Fibroblast of skin of abdomen (primary cell): Measurements from ENCODE around the gene ST6GALNAC3.

Experiments
- DNase-seq: peaks from one replicate; pipeline ENCODE4 v3.0.0-alpha.2; 2013

The ST6GALNAC3 gene

GRCh38 chr1:76352741-76353435 lies 278.3 kb downstream of the ST6GALNAC3 start:
- no peak for DNase-seq

GRCh38 chr1:76354236-76354635 lies 279.7 kb downstream of the ST6GALNAC3 start:
- no peak for DNase-seq

- no peak for DNase-seq
These were observed 292.2 kb downstream of the ST6GALNAC3 start for GRCh38 chr1:76366726-76367125.

DNA sequence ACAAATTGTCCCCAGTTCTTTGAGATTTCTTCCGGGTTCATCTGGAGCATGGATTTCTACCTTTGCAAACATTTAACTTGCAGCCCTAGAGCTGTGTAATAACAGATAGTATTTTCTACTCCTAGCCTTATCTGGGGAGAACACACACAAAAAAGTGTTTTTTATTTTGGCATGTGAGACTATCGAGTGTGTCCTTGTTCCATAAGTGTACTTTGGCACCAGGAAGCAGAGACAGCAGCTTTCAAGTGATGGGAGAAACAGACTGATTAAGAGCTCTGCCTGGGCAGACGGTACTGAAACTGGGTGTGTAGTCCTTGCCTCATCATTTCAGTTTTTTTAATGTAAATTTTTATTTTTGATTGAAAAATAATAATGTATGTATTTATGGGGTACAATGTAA lies 297.4 kb downstream of the ST6GALNAC3 start:
- no peak for DNase-seq

DNA sequence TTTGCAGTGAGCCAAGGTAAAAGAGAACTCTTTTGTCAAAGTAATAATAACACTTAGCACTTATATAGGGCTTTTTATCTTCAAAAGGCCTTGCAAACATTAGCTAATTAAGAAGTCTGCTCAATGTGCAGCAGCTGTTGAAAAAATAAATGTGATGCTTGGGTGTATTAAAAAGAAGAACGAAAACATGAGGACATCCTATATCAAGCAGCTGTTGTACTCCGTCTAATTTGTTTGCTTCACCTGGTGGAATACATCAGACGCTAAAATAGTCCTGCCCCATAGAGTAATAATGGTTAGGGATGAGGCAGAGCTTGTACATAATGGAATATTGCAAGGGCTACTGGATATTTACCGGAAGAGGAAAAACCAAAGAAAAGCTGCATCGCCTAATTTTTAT lies 299.5 kb downstream of the ST6GALNAC3 start:
- no peak for DNase-seq

DNA sequence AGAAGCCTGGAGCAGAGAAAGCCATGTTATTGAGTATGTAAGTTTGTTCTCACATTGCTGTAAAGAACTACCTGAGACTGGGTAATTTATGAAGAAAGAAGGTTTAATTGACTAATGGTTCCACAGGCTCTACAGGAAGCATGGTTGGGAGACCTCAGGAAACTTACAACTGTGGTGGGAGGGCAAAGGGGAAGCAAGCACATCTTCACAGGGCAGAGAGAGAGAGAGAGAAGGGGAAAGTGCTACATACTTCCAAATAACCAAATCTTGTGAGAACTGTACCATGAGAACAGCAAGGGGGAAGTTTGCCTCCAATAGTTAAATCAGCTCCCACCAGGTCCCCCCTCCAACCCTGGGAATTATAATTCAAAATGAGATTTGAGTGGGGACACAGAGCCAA lies 302.7 kb downstream of the ST6GALNAC3 start:
- DNase-seq, result no peak

DNA sequence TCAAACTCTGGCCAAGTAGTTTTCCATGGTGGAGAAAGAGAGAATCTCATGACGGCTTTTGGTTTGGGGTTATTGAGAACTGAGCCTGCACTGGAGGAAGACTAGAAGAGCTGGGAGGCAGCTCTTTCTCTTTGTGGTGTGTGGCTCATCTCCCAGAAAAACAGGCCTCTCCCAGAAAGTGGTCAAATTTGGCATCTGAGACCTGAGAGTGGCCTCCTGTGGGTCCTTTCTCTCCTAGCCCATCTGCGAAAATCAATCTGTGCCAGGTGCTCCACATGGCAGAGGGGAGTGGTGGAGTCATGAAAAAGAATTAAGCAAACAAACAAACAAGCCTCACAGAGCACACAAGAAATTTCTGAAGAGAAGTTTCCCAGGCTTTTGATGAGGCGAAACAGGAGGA lies 305.0 kb downstream of the ST6GALNAC3 start:
- DNase-seq, result no peak

- peak; percentile 32 for DNase-seq
These were observed 307.0 kb downstream of the ST6GALNAC3 start for GRCh38 chr1:76381450-76382097.

GRCh38 chr1:76388261-76388660 lies 313.7 kb downstream of the ST6GALNAC3 start:
- DNase-seq, result no peak

DNA sequence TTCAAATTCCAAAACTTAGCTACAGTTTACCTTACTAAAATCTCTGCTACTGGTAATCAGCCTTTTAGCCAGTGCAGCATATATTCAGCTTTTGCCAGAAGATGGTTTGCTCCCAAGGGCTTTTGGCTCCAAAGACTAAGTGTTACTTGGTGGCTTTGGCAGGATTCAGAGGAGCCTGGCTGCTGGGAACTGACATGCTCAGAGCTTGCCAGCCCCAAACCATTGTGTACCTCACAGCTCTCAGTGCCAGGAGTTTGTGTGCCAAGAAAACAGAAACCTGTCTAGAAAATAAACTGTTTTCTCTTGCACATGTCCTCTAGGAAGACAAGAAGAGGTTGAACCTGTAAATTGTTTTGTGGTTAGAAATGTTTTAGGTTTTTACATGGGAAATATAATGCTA lies 315.9 kb downstream of the ST6GALNAC3 start:
- no peak for DNase-seq

DNA sequence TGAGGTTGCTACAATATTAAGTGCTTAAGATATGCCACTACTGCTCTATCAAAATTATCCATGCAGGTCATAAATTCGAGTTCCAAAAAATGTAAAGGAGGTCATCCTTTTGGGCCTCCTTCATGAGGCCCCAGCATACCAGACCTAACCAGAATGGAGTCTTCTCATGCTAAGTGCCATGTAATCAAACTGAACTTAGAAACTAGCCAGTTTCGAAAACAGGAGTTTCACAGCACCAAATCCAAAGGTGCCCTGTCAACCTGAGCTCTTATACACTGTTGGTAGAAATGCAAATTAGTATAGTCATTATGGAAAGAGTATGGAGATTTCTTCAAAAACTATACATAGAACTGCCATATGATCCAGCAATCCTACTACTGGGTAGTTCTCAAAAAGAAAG lies 320.5 kb downstream of the ST6GALNAC3 start:
- DNase-seq, result no peak

- DNase-seq, result no peak
These were observed 327.6 kb downstream of the ST6GALNAC3 start for GRCh38 chr1:76402128-76402527.

DNA sequence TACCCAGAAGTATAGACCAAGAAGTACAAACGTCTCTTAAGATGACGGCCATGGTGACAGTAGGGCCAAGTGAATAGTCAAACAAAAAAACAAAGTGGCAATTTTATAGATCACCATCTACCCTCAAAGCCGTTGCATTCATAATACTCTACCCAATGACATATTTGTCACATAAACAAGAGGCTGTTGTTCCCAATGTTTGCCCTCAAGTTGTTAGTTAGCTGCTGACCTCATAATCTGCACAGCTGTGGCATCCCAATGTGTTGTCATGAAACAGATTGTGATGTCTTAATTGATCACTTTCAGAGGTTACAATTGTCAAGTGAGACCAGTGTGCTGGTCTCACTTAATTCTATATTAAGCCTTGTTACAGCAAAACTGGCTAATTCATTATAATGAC lies 333.8 kb downstream of the ST6GALNAC3 start:
- no peak for DNase-seq

GRCh38 chr1:76410499-76410898 lies 336.0 kb downstream of the ST6GALNAC3 start:
- DNase-seq, result no peak

DNA sequence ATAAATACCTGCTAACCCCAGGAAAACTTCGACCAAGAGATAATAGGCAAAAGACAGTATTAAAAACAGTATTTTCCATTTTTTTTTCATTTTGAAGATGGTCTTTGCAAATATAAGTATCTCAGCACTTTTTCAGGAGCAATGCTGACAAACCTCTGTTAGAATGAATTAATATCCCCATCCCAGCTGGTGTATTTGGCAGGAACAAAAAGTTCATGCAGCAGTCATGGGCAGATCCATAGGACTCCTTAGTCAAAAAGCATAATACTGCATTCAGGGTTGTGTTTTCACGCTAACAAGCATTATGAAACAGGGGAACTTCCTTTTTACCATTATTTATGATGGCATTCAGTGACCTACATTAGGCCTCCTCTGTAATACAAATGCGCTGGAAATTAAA lies 344.0 kb downstream of the ST6GALNAC3 start:
- no peak for DNase-seq

GRCh38 chr1:76419603-76420002 lies 345.1 kb downstream of the ST6GALNAC3 start:
- no peak for DNase-seq

GRCh38 chr1:76425201-76426145 lies 350.9 kb downstream of the ST6GALNAC3 start:
- peak; percentile 89 for DNase-seq

DNA sequence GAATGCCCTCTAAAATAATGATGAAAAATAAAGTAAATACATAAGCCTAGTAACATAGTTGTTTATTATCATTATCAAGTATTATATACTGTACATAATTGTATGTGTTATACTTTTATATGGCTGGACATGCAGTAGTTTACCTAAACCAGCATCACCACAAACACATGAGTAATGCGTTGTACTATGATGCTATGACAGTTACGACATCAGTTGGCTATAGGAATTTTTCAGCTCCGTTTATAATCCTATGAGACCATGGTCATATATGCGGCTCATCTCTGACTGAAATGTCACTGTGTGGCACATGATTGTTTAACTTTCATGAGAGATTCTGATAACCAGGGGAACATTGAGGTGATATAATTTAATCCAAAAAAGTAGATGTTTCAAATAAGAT lies 352.1 kb downstream of the ST6GALNAC3 start:
- DNase-seq, result no peak

DNA sequence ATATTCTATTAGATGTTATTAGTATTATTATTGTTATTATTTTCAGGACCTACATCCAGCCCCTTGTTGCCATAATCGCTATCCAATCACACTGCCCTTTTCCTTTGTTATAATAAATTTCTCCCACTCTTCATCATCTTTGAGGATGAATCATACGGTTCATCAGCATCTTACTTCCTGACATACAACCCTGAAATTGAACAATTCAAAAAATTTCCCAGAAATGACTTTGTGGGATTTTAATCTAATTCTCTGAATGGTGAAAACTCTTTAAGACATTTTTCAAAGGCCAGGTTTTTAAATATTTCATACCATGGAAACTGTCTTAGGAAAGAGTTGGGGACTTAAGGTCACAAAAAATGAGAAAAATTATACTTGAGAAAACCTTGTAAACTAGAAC lies 353.5 kb downstream of the ST6GALNAC3 start:
- DNase-seq, result peak; percentile 33

- DNase-seq, result no peak
These were observed 356.0 kb downstream of the ST6GALNAC3 start for GRCh38 chr1:76430531-76430930.

DNA sequence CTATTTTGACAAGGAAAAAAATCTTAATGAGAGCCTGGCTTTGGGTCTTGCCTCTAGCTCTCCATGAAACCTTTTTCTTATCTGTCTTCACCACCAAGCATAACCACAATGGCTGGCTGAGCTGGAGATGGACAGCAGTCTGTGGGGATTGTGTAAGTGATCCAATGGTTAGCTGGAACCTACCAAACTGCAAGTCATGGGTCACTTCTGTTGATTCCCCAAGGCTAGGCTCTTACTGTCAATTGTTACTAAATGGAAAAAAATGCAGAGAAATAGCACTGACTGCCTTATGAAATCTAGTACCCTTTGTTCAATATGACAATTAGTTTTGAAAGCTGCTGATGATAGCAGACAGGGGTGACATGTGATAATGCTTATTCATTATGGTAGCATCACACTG lies 359.0 kb downstream of the ST6GALNAC3 start:
- peak; percentile 23 for DNase-seq

DNA sequence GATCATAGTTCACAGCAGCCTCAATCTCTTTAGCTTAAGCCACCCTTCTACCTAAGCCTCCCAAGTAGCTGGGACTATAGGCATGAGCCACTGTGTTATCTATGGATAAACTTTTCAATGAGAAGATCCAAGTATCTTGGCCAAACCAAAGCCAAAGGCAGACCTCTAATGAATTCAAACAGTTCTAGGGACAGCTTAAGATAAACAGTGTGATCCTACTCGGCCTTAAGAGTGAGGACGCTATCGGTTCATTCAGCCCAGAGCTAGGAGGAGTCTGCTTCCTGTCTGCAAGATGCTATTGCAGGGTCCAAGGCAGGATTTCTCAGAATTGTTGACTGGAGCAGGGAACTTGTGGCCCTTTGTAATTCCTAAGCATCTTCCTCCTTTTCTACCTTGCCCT lies 368.7 kb downstream of the ST6GALNAC3 start:
- no peak for DNase-seq

- no peak for DNase-seq
These were observed 370.2 kb downstream of the ST6GALNAC3 start for GRCh38 chr1:76444773-76445172.
